ENCODE measurements around the gene PTPRE. TPM values are rescaled to one million over a fixed set of nuclear protein-coding genes. Genes with fewer than 3 reads are reported as not detected.

The PTPRE gene
- total and polyA plus RNA-seq, 4 experiments from 2014 or later: 6.5 to 27.6 (median 18.9) TPM

DNA sequence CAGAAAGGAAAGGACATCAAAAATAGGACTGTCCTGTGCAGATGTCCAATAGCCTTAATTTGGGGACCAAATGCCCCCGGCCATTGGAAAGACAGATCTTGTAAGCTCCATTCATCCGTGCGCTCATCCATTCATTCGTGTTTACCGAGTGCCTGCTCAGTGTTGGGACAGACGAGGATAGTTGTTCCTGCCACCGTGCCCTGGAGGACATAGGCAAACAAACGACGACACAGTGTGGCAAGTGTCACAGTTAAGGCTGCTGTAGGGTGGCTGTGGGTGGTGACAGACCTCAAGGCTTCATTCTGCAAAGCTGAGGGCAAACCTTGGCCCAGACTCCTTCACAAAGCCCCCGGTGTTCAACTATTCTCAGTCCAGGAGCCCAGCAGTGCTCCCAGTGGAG, 191.7 kb downstream of the PTPRE start:
- H3K4me3 Mint-ChIP-seq: no peak overlapping the region
- CTCF ChIA-PET (ENCODE audit: partially characterized antibody): interaction anchor here (1.0 kb wide), 1 partner anchor 51 kb away, joined by 3 read pairs; no protein-coding TSS in a partner anchor
- peak overlapping the region in 2 of 7 donors; percentile 48 to 71 for H3K27ac Mint-ChIP-seq
- H3K27me3 Mint-ChIP-seq: no peaks in the 10 kb centered on the region
- Histone ChIP-seq H3K9me3 (ENCODE audit: control insufficient read depth in 1 of 2, low read length in 2 of 2) (no peaks in the 10 kb centered on the region), H3K27me3 (ENCODE audit: insufficient read depth, low read length) (no peaks in the 10 kb centered on the region), H3K27ac (ENCODE audit: low read depth, low read length) (no peak overlapping the region), H3K4me1 (ENCODE audit: insufficient read depth, low read length) (peaks cover 46% of the 10 kb centered on the region), H3K36me3 (ENCODE audit: insufficient read depth, low read length) (no peaks in the 10 kb centered on the region), H3K4me3 (ENCODE audit: low read length in 2 of 2) (no peak overlapping the region)
- H3K36me3 Mint-ChIP-seq: no peaks in the 10 kb centered on the region
- intact Hi-C loops (cut with micrococcal nuclease): no loop called here
- H3K9me3 Mint-ChIP-seq: no peaks in the 10 kb centered on the region
- DNase-seq: no peak
- POLR2A ChIA-PET (ENCODE audit: partially characterized antibody): interaction anchor here (1.0 kb wide), 1 partner anchor 12 kb away, joined by 3 read pairs; no protein-coding TSS in a partner anchor
- H3K4me1 Mint-ChIP-seq: peaks cover 18 to 50% (median 37%) of the 10 kb centered on the region in 4 donors

DNA sequence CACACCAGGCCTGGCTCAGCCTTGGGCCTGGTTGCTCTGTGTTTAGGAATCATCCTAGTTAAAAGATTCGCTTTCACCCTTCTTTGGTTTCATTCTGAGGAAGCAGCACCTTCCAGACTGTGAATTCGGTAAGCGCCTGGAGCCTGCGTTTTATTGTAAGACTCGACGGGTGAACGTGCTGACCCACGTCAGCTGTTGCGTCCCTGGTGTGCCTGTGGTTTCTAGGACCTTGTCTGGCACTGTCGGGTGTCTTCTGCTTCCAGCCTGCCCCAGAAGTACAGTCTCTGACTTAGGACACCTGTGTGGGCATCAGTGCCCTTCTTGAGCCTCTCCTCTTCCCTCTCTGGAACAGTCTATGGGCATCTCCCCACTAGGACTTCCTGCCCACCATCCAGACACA, 193.0 kb downstream of the PTPRE start:
- H3K4me3 ChIP-seq (ENCODE audit: low read length in 2 of 2): no peak overlapping the region
- no peak for DNase-seq
- ChIA-PET POLR2A (ENCODE audit: partially characterized antibody) (no interaction called here), CTCF (ENCODE audit: partially characterized antibody) (interaction anchor here (1.0 to 2.5 kb wide), 2 partner anchors 31 to 49 kb away, joined by 3 to 6 read pairs; no protein-coding TSS in a partner anchor)
- Mint-ChIP-seq H3K27ac (peak overlapping the region in 1 of 7 donors; percentile 48), H3K4me3 (no peak overlapping the region), H3K27me3 (no peaks in the 10 kb centered on the region), H3K9me3 (no peaks in the 10 kb centered on the region), H3K36me3 (no peaks in the 10 kb centered on the region), H3K4me1 (peaks cover 22 to 53% (median 43%) of the 10 kb centered on the region in 4 donors)
- no peaks in the 10 kb centered on the region for H3K36me3 ChIP-seq (ENCODE audit: insufficient read depth, low read length)
- H3K4me1 ChIP-seq (ENCODE audit: insufficient read depth, low read length): peaks cover 57% of the 10 kb centered on the region
- no peaks in the 10 kb centered on the region for H3K27me3 ChIP-seq (ENCODE audit: insufficient read depth, low read length)
- H3K9me3 ChIP-seq (ENCODE audit: control insufficient read depth in 1 of 2, low read length in 2 of 2): no peaks in the 10 kb centered on the region
- intact Hi-C loops (cut with micrococcal nuclease): no loop called here
- no peak overlapping the region for H3K27ac ChIP-seq (ENCODE audit: low read depth, low read length)

- no peak overlapping the region for H3K27ac Mint-ChIP-seq
- H3K4me3 ChIP-seq (ENCODE audit: low read length in 2 of 2): no peak overlapping the region
- H3K9me3 ChIP-seq (ENCODE audit: control insufficient read depth in 1 of 2, low read length in 2 of 2): no peaks in the 10 kb centered on the region
- H3K36me3 ChIP-seq (ENCODE audit: insufficient read depth, low read length): no peaks in the 10 kb centered on the region
- no peak overlapping the region for H3K4me3 Mint-ChIP-seq
- peaks cover 9 to 34% (median 28%) of the 10 kb centered on the region in 4 donors for H3K4me1 Mint-ChIP-seq
- no peaks in the 10 kb centered on the region for H3K9me3 Mint-ChIP-seq
- intact Hi-C loops (cut with micrococcal nuclease): no loop called here
- H3K27me3 Mint-ChIP-seq: no peaks in the 10 kb centered on the region
- H3K36me3 Mint-ChIP-seq: no peaks in the 10 kb centered on the region
- no peak for DNase-seq
- ChIA-PET POLR2A (ENCODE audit: partially characterized antibody) (no interaction called here), CTCF (ENCODE audit: partially characterized antibody) (interaction anchor here (2.3 kb wide), 1 partner anchor 110 kb away, joined by 6 read pairs; no protein-coding TSS in a partner anchor)
- H3K4me1 ChIP-seq (ENCODE audit: insufficient read depth, low read length): peaks cover 44% of the 10 kb centered on the region
- H3K27me3 ChIP-seq (ENCODE audit: insufficient read depth, low read length): no peaks in the 10 kb centered on the region
- H3K27ac ChIP-seq (ENCODE audit: low read depth, low read length): no peak overlapping the region
These were observed 195.0 kb downstream of the PTPRE start for GRCh38 chr10:128101901-128102300.

DNA sequence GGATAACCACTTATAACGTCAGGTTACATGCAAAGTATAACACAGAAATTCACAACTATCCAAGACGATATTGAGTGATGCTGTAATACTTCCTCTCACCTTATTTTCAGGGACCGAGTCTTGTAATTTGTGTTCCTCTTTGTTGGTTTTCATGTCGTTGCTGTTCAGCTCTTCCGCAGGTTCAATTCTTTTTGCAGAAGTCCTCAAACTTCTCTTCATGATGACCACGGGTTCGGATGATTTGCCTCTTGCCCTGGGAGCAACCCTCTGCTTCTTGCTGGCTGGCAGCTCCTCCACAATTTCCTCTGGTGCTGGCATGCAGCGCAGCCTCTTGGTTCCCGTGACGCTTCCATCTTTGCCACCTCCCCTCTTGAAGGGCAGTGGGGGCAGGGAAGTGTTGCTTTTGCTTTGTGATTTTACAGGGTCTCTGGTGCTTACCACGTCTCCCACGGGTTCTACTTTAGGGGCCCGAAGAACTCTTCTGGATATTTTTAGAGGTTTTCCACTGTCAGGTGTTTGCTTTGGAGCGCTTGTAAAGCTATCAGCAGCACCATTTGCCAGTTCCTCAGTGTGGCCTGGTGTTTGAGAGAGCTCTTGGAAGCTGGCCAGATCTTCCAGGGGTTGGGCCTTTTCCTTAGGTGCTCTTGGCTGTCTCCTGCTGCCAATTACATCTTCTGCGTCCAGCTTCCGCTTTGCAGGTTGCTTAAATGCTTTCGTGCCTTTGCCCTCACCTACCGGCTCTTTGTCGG, 195.8 kb downstream of the PTPRE start:
- H3K4me1 Mint-ChIP-seq: peaks cover 9 to 32% (median 26%) of the 10 kb centered on the region in 4 donors
- H3K4me1 ChIP-seq (ENCODE audit: insufficient read depth, low read length): peaks cover 41% of the 10 kb centered on the region
- CTCF ChIA-PET (ENCODE audit: partially characterized antibody): interaction anchor here (0.9 to 2.3 kb wide), 3 partner anchors 14 to 109 kb away, joined by 3 to 7 read pairs (median 6); no protein-coding TSS in a partner anchor
- no peaks in the 10 kb centered on the region for H3K27me3 Mint-ChIP-seq
- peak overlapping the region in 4 of 8 donors; percentile 20 to 57 (median 32) for H3K4me3 Mint-ChIP-seq
- H3K9me3 ChIP-seq (ENCODE audit: control insufficient read depth in 1 of 2, low read length in 2 of 2): no peaks in the 10 kb centered on the region
- no peaks in the 10 kb centered on the region for H3K9me3 Mint-ChIP-seq
- H3K36me3 Mint-ChIP-seq: no peaks in the 10 kb centered on the region
- H3K27me3 ChIP-seq (ENCODE audit: insufficient read depth, low read length): no peaks in the 10 kb centered on the region
- POLR2A ChIA-PET (ENCODE audit: partially characterized antibody): interaction anchor here (0.9 to 1.9 kb wide), 3 partner anchors 8 to 78 kb away, joined by 3 to 6 read pairs (median 6); no protein-coding TSS in a partner anchor
- H3K4me3 ChIP-seq (ENCODE audit: low read length in 2 of 2): no peak overlapping the region
- H3K27ac ChIP-seq (ENCODE audit: low read depth, low read length): no peak overlapping the region
- intact Hi-C loops (cut with micrococcal nuclease): no loop called here
- H3K36me3 ChIP-seq (ENCODE audit: insufficient read depth, low read length): no peaks in the 10 kb centered on the region
- DNase-seq: no peak
- peak overlapping the region in 6 of 7 donors; percentile 10 to 77 (median 69) for H3K27ac Mint-ChIP-seq

- no peaks in the 10 kb centered on the region for H3K9me3 ChIP-seq (ENCODE audit: control insufficient read depth in 1 of 2, low read length in 2 of 2)
- H3K27ac ChIP-seq (ENCODE audit: low read depth, low read length): no peak overlapping the region
- no peaks in the 10 kb centered on the region for H3K9me3 Mint-ChIP-seq
- H3K27me3 Mint-ChIP-seq: no peaks in the 10 kb centered on the region
- H3K27ac Mint-ChIP-seq: peak overlapping the region in 6 of 7 donors; percentile 10 to 77 (median 68)
- no peaks in the 10 kb centered on the region for H3K36me3 ChIP-seq (ENCODE audit: insufficient read depth, low read length)
- intact Hi-C loops (cut with micrococcal nuclease): no loop called here
- CTCF ChIA-PET (ENCODE audit: partially characterized antibody): interaction anchor here (0.9 to 2.3 kb wide), 7 partner anchors 8 to 108 kb away, joined by 3 to 7 read pairs (median 3); no protein-coding TSS in a partner anchor
- POLR2A ChIA-PET (ENCODE audit: partially characterized antibody): interaction anchor here (0.9 to 1.9 kb wide), 4 partner anchors 8 to 77 kb away, joined by 3 to 6 read pairs (median 4); no protein-coding TSS in a partner anchor
- no peaks in the 10 kb centered on the region for H3K27me3 ChIP-seq (ENCODE audit: insufficient read depth, low read length)
- peak overlapping the region in 5 of 8 donors; percentile 10 to 57 (median 30) for H3K4me3 Mint-ChIP-seq
- peaks cover 38% of the 10 kb centered on the region for H3K4me1 ChIP-seq (ENCODE audit: insufficient read depth, low read length)
- peak in 4 of 5 donors; percentile 26 to 52 (median 36) for DNase-seq
- H3K4me1 Mint-ChIP-seq: peaks cover 9 to 31% (median 24%) of the 10 kb centered on the region in 4 donors
- no peak overlapping the region for H3K4me3 ChIP-seq (ENCODE audit: low read length in 2 of 2)
- H3K36me3 Mint-ChIP-seq: no peaks in the 10 kb centered on the region
These were observed 196.4 kb downstream of the PTPRE start for GRCh38 chr10:128103229-128103714.

DNA sequence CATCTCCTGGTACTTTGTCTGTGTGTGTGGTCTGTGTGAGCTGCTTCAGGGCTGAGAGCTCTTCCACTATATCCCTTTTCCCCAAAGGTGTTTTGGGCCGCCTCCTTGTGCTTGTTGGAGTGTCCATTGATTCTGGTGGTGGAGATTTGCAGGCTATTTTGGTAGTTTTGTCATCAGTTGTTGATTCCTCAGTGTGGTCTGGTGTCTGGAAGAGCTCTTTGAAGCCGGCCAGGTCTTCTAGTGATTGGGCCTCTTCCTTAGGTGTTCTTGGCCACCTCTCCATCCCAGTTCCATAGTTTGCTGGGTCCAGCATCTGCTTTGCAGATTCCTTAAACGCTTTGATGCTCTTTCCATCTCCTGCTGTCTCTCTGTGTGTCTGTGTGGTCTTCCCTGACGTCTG, 198.5 kb downstream of the PTPRE start:
- Mint-ChIP-seq H3K27me3 (no peaks in the 10 kb centered on the region), H3K9me3 (no peaks in the 10 kb centered on the region), H3K36me3 (no peaks in the 10 kb centered on the region), H3K27ac (peak overlapping the region in 1 of 7 donors; percentile 54), H3K4me1 (peaks cover 9 to 31% (median 22%) of the 10 kb centered on the region in 4 donors), H3K4me3 (no peak overlapping the region)
- H3K9me3 ChIP-seq (ENCODE audit: control insufficient read depth in 1 of 2, low read length in 2 of 2): no peaks in the 10 kb centered on the region
- intact Hi-C loops (cut with micrococcal nuclease): no loop called here
- no peak for DNase-seq
- H3K4me3 ChIP-seq (ENCODE audit: low read length in 2 of 2): no peak overlapping the region
- peaks cover 38% of the 10 kb centered on the region for H3K4me1 ChIP-seq (ENCODE audit: insufficient read depth, low read length)
- no peak overlapping the region for H3K27ac ChIP-seq (ENCODE audit: low read depth, low read length)
- ChIA-PET CTCF (ENCODE audit: partially characterized antibody) (interaction anchor here (1.3 kb wide), 1 partner anchor 20 kb away, joined by 5 read pairs; no protein-coding TSS in a partner anchor), POLR2A (ENCODE audit: partially characterized antibody) (no interaction called here)
- no peaks in the 10 kb centered on the region for H3K27me3 ChIP-seq (ENCODE audit: insufficient read depth, low read length)
- H3K36me3 ChIP-seq (ENCODE audit: insufficient read depth, low read length): no peaks in the 10 kb centered on the region

DNA sequence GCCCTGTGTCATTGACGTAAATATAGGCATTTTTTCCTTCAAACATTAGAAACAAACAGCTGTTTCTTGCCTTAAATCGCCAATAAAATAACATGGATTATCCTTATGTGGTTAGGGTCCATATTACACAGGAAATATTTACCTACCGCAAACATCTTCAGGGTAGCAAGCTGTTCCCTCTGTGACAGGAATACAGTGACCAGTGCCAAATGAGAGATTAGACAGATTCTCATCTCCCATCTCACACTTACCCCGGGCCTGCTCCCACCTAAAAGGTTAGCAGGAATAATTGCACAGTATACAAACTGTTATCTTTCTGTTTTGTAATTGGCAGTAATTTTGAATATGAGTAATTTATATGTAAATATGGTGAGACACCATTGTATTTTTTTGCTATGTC, 202.8 kb downstream of the PTPRE start:
- Mint-ChIP-seq H3K4me3 (no peak overlapping the region), H3K9me3 (no peaks in the 10 kb centered on the region), H3K4me1 (peaks cover 0 to 10% (median 0%) of the 10 kb centered on the region in 4 donors), H3K27ac (no peak overlapping the region), H3K36me3 (no peaks in the 10 kb centered on the region), H3K27me3 (no peaks in the 10 kb centered on the region)
- intact Hi-C loops (cut with micrococcal nuclease): no loop called here
- ChIA-PET CTCF (ENCODE audit: partially characterized antibody) (no interaction called here), POLR2A (ENCODE audit: partially characterized antibody) (no interaction called here)
- H3K27ac ChIP-seq (ENCODE audit: low read depth, low read length): no peak overlapping the region
- H3K36me3 ChIP-seq (ENCODE audit: insufficient read depth, low read length): no peaks in the 10 kb centered on the region
- no peaks in the 10 kb centered on the region for H3K27me3 ChIP-seq (ENCODE audit: insufficient read depth, low read length)
- H3K4me1 ChIP-seq (ENCODE audit: insufficient read depth, low read length): peaks cover 9% of the 10 kb centered on the region
- H3K9me3 ChIP-seq (ENCODE audit: control insufficient read depth in 1 of 2, low read length in 2 of 2): no peaks in the 10 kb centered on the region
- DNase-seq: no peak
- no peak overlapping the region for H3K4me3 ChIP-seq (ENCODE audit: low read length in 2 of 2)
